Measurements from ENCODE around the gene ERVFRD-1. TPM values are rescaled to one million over a fixed set of nuclear protein-coding genes. Genes with fewer than 3 reads are reported as not detected.

Gene ERVFRD-1
- total RNA-seq, 1 donor: not detected

GRCh38 chr6:11080296-11080695, 31.2 kb downstream of the ERVFRD-1 start:
- TF ChIP-seq CTCF (IDR thresholded peaks at IDR 0.05; ENCODE audit: insufficient read depth, low read length): no peak
- no peak for DNase-seq (ENCODE audit: low read depth)

GRCh38 chr6:11078266-11078665, 33.3 kb downstream of the ERVFRD-1 start:
- no peak overlapping the region for H3K4me3 ChIP-seq (ENCODE audit: low read depth, low read length)
- no peak for DNase-seq (ENCODE audit: low read depth)
- TF ChIP-seq CTCF (IDR thresholded peaks at IDR 0.05; ENCODE audit: insufficient read depth, low read length): no peak

More at GRCh38 chr6:11080296-11080695, 31.2 kb downstream of the ERVFRD-1 start:
- no peak overlapping the region for H3K4me3 ChIP-seq (ENCODE audit: low read depth, low read length)

- no peak for DNase-seq (ENCODE audit: low read depth)
- no peak for TF ChIP-seq CTCF (IDR thresholded peaks at IDR 0.05; ENCODE audit: insufficient read depth, low read length)
- no peak overlapping the region for H3K4me3 ChIP-seq (ENCODE audit: low read depth, low read length)
Observed at GRCh38 chr6:11076540-11076939, 35.0 kb downstream of the ERVFRD-1 start.

- no peak for DNase-seq (ENCODE audit: low read depth)
- no peak overlapping the region for H3K4me3 ChIP-seq (ENCODE audit: low read depth, low read length)
- no peak for TF ChIP-seq CTCF (IDR thresholded peaks at IDR 0.05; ENCODE audit: insufficient read depth, low read length)
Observed at GRCh38 chr6:11072101-11072500, 39.4 kb downstream of the ERVFRD-1 start.

GRCh38 chr6:11069760-11070159, 41.8 kb downstream of the ERVFRD-1 start:
- no peak overlapping the region for H3K4me3 ChIP-seq (ENCODE audit: low read depth, low read length)
- no peak for DNase-seq (ENCODE audit: low read depth)
- TF ChIP-seq CTCF (IDR thresholded peaks at IDR 0.05; ENCODE audit: insufficient read depth, low read length): no peak

GRCh38 chr6:11067348-11067747, 44.2 kb downstream of the ERVFRD-1 start:
- no peak for DNase-seq (ENCODE audit: low read depth)
- no peak for TF ChIP-seq CTCF (IDR thresholded peaks at IDR 0.05; ENCODE audit: insufficient read depth, low read length)

More at GRCh38 chr6:11067348-11067747, 44.2 kb downstream of the ERVFRD-1 start:
- H3K4me3 ChIP-seq (ENCODE audit: low read depth, low read length): no peak overlapping the region
